IgD-negative memory B cell (primary cell): ENCODE results near the gene KCNH1. TPM values are rescaled to one million over a fixed set of nuclear protein-coding genes. Genes with fewer than 3 reads are reported as not detected.

Experiments used
- H3K27ac Mint-ChIP-seq, 3 donors: one replicate each; pipeline ENCODE4 v1.8.0; 2020 to 2022; ENCODE audit warnings: mild to moderate bottlenecking in 3 of 3, mixed read lengths in 3 of 3, moderate library complexity in 1 of 3
- H3K27me3 Mint-ChIP-seq: one replicate; pipeline ENCODE4 v1.8.0; 2021; ENCODE audit warnings: mixed read lengths
- H3K36me3 Mint-ChIP-seq: one replicate; pipeline ENCODE4 v1.8.0; 2020; ENCODE audit warnings: mild to moderate bottlenecking, mixed read lengths
- H3K4me1 Mint-ChIP-seq, 3 donors: one replicate each; pipeline ENCODE4 v1.8.0; 2020 to 2022; ENCODE audit warnings: mixed read lengths in 3 of 3, mild to moderate bottlenecking in 1 of 3
- H3K4me3 Mint-ChIP-seq, 4 donors: one replicate each; pipeline ENCODE4 v1.8.0; 2020 to 2022; ENCODE audit warnings: mild to moderate bottlenecking in 4 of 4, mixed read lengths in 4 of 4, moderate library complexity in 3 of 4
- H3K9me3 Mint-ChIP-seq, 3 donors: one replicate each; pipeline ENCODE4 v1.8.0; 2020 to 2021; ENCODE audit warnings: mixed read lengths in 3 of 3, mild to moderate bottlenecking in 1 of 3
- polyA plus RNA-seq: library from polyadenylated mRNA; unstranded; fragments of 300-500 nt; fragmentation: Illumina TruSeq; gene quantifications from one replicate; pipeline ENCODE4 v1.2.3, GENCODE V29; 2021

Gene KCNH1
- 0.14 TPM for polyA plus RNA-seq

- H3K4me1 Mint-ChIP-seq = peaks cover 8 to 11% (median 9%) of the 10 kb centered on the region in 3 donors
- peaks cover 35% of the 10 kb centered on the region for H3K27me3 Mint-ChIP-seq
- H3K27ac Mint-ChIP-seq = no peak within 1 kb of the TSS
- peaks cover 2% of the 10 kb centered on the region for H3K36me3 Mint-ChIP-seq
- H3K4me3 Mint-ChIP-seq = peak within 1 kb of the TSS in 3 of 4 donors; percentile 46 to 81 (median 70)
- H3K9me3 Mint-ChIP-seq = peaks cover 0 to 2% (median 0%) of the 10 kb centered on the region in 3 donors
Observed at GRCh38 chr1:211133836-211134669, at the start of gene KCNH1. TSS of gene KCNH1 (minus strand) at chr1:211134148. CDS start at chr1:211133945, 203 bp downstream.

- peaks cover 2% of the 10 kb centered on the region for H3K27me3 Mint-ChIP-seq
- peaks cover 0 to 1% (median 0%) of the 10 kb centered on the region in 3 donors for H3K4me1 Mint-ChIP-seq
- no peak overlapping the region for H3K27ac Mint-ChIP-seq
- H3K4me3 Mint-ChIP-seq = no peak overlapping the region
- H3K36me3 Mint-ChIP-seq = no peaks in the 10 kb centered on the region
- no peaks in the 10 kb centered on the region for H3K9me3 Mint-ChIP-seq
Observed at GRCh38 chr1:211182746-211183145, 48.8 kb upstream of the KCNH1 start.

- Mint-ChIP-seq H3K4me1 (no peaks in the 10 kb centered on the region), H3K27ac (no peak overlapping the region)
Observed at GRCh38 chr1:211174375-211174774, 40.4 kb upstream of the KCNH1 start.

GRCh38 chr1:211172657-211173056, 38.7 kb upstream of the KCNH1 start:
- Mint-ChIP-seq H3K27me3 (peaks cover 2% of the 10 kb centered on the region), H3K4me3 (no peak overlapping the region), H3K9me3 (peaks cover 12 to 27% (median 12%) of the 10 kb centered on the region in 3 donors), H3K36me3 (no peaks in the 10 kb centered on the region), H3K27ac (no peak overlapping the region), H3K4me1 (no peaks in the 10 kb centered on the region)

More at GRCh38 chr1:211174375-211174774, 40.4 kb upstream of the KCNH1 start:
- Mint-ChIP-seq H3K27me3 (peaks cover 4% of the 10 kb centered on the region), H3K36me3 (no peaks in the 10 kb centered on the region), H3K4me3 (no peak overlapping the region), H3K9me3 (peaks cover 4 to 17% (median 8%) of the 10 kb centered on the region in 3 donors)

GRCh38 chr1:211169353-211169752, 35.4 kb upstream of the KCNH1 start:
- no peak overlapping the region for H3K4me3 Mint-ChIP-seq
- H3K9me3 Mint-ChIP-seq = peaks cover 12 to 31% (median 20%) of the 10 kb centered on the region in 3 donors
- H3K27me3 Mint-ChIP-seq = peaks cover 7% of the 10 kb centered on the region
- H3K27ac Mint-ChIP-seq = no peak overlapping the region
- H3K36me3 Mint-ChIP-seq = no peaks in the 10 kb centered on the region
- no peaks in the 10 kb centered on the region for H3K4me1 Mint-ChIP-seq

GRCh38 chr1:211158866-211159265, 24.9 kb upstream of the KCNH1 start:
- Mint-ChIP-seq H3K27ac (no peak overlapping the region), H3K36me3 (peaks cover 3% of the 10 kb centered on the region), H3K27me3 (peaks cover 5% of the 10 kb centered on the region), H3K9me3 (peaks cover 5 to 17% (median 10%) of the 10 kb centered on the region in 3 donors), H3K4me1 (no peaks in the 10 kb centered on the region), H3K4me3 (no peak overlapping the region)

GRCh38 chr1:211155040-211155439, 21.1 kb upstream of the KCNH1 start:
- Mint-ChIP-seq H3K27me3 (peaks cover 2% of the 10 kb centered on the region), H3K9me3 (peaks cover 5 to 22% (median 10%) of the 10 kb centered on the region in 3 donors), H3K36me3 (no peaks in the 10 kb centered on the region), H3K27ac (peak overlapping the region in 1 of 3 donors; percentile 54), H3K4me1 (peaks cover 0 to 1% (median 0%) of the 10 kb centered on the region in 3 donors), H3K4me3 (no peak overlapping the region)

- Mint-ChIP-seq H3K27ac (no peak overlapping the region), H3K4me1 (peaks cover 0 to 1% (median 0%) of the 10 kb centered on the region in 3 donors), H3K4me3 (no peak overlapping the region), H3K27me3 (peaks cover 2% of the 10 kb centered on the region), H3K36me3 (no peaks in the 10 kb centered on the region), H3K9me3 (peaks cover 5 to 15% (median 10%) of the 10 kb centered on the region in 3 donors)
Observed at GRCh38 chr1:211153932-211154331, 20.0 kb upstream of the KCNH1 start.

- H3K4me1 Mint-ChIP-seq = peaks cover 0 to 1% (median 0%) of the 10 kb centered on the region in 3 donors
- H3K9me3 Mint-ChIP-seq = peaks cover 0 to 9% (median 2%) of the 10 kb centered on the region in 3 donors
- no peak overlapping the region for H3K4me3 Mint-ChIP-seq
- H3K27me3 Mint-ChIP-seq = peaks cover 20% of the 10 kb centered on the region
- no peaks in the 10 kb centered on the region for H3K36me3 Mint-ChIP-seq
- H3K27ac Mint-ChIP-seq = no peak overlapping the region
Observed at GRCh38 chr1:211148366-211148765, 14.4 kb upstream of the KCNH1 start.

- peaks cover 0 to 2% (median 0%) of the 10 kb centered on the region in 3 donors for H3K4me1 Mint-ChIP-seq
- H3K9me3 Mint-ChIP-seq = peaks cover 0 to 9% (median 2%) of the 10 kb centered on the region in 3 donors
- no peak overlapping the region for H3K27ac Mint-ChIP-seq
- H3K27me3 Mint-ChIP-seq = peaks cover 28% of the 10 kb centered on the region
- no peaks in the 10 kb centered on the region for H3K36me3 Mint-ChIP-seq
- no peak overlapping the region for H3K4me3 Mint-ChIP-seq
Observed at GRCh38 chr1:211145944-211146343, 12.0 kb upstream of the KCNH1 start.

GRCh38 chr1:211135342-211135950, 1.5 kb upstream of the KCNH1 start:
- no peak overlapping the region for H3K4me3 Mint-ChIP-seq
- H3K36me3 Mint-ChIP-seq = peaks cover 2% of the 10 kb centered on the region
- peaks cover 8 to 11% (median 9%) of the 10 kb centered on the region in 3 donors for H3K4me1 Mint-ChIP-seq
- peaks cover 37% of the 10 kb centered on the region for H3K27me3 Mint-ChIP-seq
- no peak overlapping the region for H3K27ac Mint-ChIP-seq
- peaks cover 0 to 3% (median 3%) of the 10 kb centered on the region in 3 donors for H3K9me3 Mint-ChIP-seq

GRCh38 chr1:211133393-211133835, 534 bp downstream of the KCNH1 start:
- peaks cover 0 to 2% (median 0%) of the 10 kb centered on the region in 3 donors for H3K9me3 Mint-ChIP-seq
- H3K27me3 Mint-ChIP-seq = peaks cover 28% of the 10 kb centered on the region
- H3K36me3 Mint-ChIP-seq = peaks cover 2% of the 10 kb centered on the region
- H3K4me3 Mint-ChIP-seq = peak overlapping the region in 3 of 4 donors; percentile 29 to 81 (median 70)
- peaks cover 8 to 11% (median 9%) of the 10 kb centered on the region in 3 donors for H3K4me1 Mint-ChIP-seq
- H3K27ac Mint-ChIP-seq = no peak overlapping the region

GRCh38 chr1:211132721-211133392, 1.1 kb downstream of the KCNH1 start:
- H3K4me3 Mint-ChIP-seq = peak overlapping the region; percentile 1 to 69 (median 14)
- H3K36me3 Mint-ChIP-seq = peaks cover 2% of the 10 kb centered on the region
- peaks cover 0 to 2% (median 0%) of the 10 kb centered on the region in 3 donors for H3K9me3 Mint-ChIP-seq
- H3K27ac Mint-ChIP-seq = no peak overlapping the region
- peaks cover 25% of the 10 kb centered on the region for H3K27me3 Mint-ChIP-seq
- H3K4me1 Mint-ChIP-seq = peaks cover 8 to 11% (median 9%) of the 10 kb centered on the region in 3 donors

GRCh38 chr1:211129776-211130175, 4.2 kb downstream of the KCNH1 start:
- H3K4me3 Mint-ChIP-seq = no peak overlapping the region
- H3K36me3 Mint-ChIP-seq = peaks cover 2% of the 10 kb centered on the region
- H3K9me3 Mint-ChIP-seq = peaks cover 0 to 2% (median 0%) of the 10 kb centered on the region in 3 donors
- H3K27ac Mint-ChIP-seq = no peak overlapping the region
- peaks cover 11% of the 10 kb centered on the region for H3K27me3 Mint-ChIP-seq
- peaks cover 4 to 11% (median 9%) of the 10 kb centered on the region in 3 donors for H3K4me1 Mint-ChIP-seq
